Activated CD4-positive, alpha-beta T cell treated with anti-CD3 and anti-CD28 coated beads, Interleukin-2, amount 50 U/mL, for 24 hours (primary cell): ENCODE data around the gene STAB2.

ENCODE experiments used
- DNase-seq, 2 donors: peaks; one replicate each; pipeline ENCODE4 v3.0.0-alpha.2; 2020; ENCODE audit warnings: low read depth in 1 of 2, low spot score in 1 of 2

The STAB2 gene

GRCh38 chr12:103580026-103580425 is 7.0 kb upstream of the STAB2 start:
- no peak for DNase-seq

GRCh38 chr12:103583008-103583407 is 4.1 kb upstream of the STAB2 start:
- no peak for DNase-seq

- no peak for DNase-seq
These were observed 941 bp upstream of the STAB2 start for GRCh38 chr12:103586132-103586531.

- DNase-seq = no peak
These were observed 1.6 kb downstream of the STAB2 start for GRCh38 chr12:103588680-103589079.

GRCh38 chr12:103589517-103589916 is 2.4 kb downstream of the STAB2 start:
- no peak for DNase-seq

GRCh38 chr12:103590271-103590670 is 3.2 kb downstream of the STAB2 start:
- no peak for DNase-seq

DNA sequence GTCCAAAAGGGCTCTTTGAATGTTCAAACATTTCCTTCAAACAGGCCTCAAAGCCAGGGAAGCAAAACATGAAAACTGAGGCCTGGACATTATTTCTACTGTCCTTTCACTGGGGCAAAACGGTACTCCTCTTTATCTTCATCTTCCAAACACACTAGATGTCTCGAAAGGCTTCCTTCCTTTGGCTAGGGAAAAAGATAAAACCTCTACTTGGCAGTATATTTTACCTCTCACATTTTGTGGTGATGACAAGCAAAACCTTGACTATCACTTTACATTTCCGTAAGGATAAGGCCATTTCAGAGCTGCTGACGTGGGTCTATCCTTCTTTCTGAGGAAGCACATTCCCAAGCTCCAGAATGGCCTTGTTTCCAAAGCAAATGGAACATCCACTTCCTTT is 9.9 kb downstream of the STAB2 start:
- DNase-seq = no peak

DNA sequence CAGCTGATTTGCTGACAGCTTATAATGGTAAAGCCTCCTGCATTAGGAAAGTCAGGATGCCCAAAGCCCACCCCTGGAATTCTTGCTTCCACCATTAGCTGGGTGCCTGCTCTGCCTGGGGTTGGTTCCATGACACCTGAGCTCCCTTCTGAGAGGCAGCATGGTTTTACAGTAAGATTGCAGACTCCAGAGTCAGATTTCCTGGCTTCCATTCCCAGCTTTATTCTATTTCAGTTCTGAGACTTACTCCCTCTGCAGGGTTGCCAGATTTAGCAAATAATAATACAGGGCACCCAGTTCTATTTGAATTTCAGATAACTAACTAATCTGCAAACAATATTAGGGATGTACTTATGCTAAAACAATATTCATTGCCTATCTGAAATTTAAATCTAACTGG is 12.2 kb downstream of the STAB2 start:
- DNase-seq = no peak

DNA sequence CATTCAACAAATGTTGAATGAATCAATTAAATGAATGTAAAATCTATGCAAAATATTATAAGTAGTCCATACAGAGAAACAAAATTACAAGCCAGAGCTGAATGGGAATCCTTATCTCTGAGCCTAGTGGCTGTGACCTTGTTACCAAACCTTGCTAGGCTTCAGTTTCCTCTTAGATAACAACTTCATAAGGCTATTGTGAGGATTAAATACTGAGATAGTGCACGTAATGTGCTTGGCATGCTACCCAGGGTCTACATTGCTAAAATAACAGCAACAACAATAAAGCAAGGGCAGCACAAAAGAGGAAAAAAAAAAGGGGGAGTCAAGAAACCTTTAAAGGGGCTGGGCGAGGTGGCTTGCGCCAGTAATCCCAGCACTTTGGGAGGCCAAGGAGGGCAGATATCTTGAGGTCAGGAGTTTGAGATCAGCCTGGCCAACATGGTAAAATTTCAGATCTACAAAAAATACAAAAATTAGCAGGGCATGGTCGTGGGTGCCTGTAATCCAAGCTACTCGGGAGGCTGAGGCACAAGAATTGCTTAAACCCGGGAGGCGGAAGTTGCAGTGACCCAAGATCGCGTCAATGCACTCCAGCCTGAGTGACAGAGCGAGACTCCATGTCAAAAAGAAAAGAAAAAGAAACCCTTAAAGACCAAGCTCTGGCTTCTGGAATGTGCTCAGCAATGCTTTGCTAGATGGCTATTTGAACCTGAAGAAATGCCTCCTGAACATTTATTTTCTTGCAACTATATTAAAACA is 14.1 kb downstream of the STAB2 start:
- DNase-seq = no peak

DNA sequence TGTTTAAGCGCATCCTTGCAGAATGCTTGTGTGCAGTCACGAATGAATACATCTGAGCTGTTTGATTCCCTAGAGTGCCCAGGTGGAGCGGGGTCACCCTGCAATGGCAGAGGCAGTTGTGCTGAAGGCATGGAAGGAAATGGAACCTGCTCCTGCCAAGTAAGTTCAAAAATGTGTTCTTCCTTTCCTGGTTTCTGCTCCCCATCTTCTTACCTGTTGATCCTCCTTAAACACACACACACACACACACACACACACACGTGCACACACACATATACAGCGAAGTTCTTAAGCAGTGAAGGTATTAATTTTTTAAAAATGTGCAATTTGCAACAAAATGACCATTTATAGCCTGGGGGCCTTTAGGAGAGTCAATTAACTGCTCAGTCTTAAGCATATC is 33.3 kb downstream of the STAB2 start:
- DNase-seq = no peak

DNA sequence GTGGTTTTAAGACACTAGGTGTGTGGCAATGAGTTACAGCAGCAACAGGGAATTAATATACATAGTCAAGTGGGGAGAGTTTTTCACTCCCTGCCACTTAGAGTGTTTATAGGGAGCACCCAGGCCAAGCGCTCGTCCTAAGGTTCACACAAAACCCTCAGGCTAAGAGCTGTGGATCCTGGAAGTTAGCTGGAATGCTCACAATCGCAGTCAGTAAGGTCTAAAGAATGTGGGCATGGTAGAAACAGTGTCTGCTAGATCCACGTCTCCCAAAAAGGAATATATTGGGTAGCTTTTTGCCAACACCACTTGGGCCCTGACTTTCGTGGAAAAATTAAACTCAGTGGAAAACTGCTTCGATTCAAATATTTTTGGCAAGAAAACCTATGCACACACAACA is 36.6 kb downstream of the STAB2 start:
- no peak for DNase-seq

DNA sequence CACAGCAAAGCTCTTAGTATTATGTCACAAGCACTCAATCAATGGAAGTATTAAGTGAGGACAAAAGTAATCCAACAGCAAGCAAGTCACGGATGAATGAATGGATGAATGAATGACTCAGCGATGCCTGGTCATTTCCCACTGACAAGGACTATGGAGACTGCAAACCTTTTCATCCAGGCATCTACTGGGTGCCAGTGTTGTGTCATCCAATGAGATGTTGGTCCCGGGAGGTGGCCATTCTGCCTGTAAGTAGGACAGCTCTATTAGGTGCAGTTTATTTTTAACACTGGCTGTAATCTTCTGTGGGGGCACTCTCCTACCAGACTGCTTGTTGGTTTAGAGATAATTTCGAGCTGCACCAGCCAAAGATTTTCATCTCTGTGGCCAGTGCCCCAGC is 39.4 kb downstream of the STAB2 start:
- no peak for DNase-seq

DNA sequence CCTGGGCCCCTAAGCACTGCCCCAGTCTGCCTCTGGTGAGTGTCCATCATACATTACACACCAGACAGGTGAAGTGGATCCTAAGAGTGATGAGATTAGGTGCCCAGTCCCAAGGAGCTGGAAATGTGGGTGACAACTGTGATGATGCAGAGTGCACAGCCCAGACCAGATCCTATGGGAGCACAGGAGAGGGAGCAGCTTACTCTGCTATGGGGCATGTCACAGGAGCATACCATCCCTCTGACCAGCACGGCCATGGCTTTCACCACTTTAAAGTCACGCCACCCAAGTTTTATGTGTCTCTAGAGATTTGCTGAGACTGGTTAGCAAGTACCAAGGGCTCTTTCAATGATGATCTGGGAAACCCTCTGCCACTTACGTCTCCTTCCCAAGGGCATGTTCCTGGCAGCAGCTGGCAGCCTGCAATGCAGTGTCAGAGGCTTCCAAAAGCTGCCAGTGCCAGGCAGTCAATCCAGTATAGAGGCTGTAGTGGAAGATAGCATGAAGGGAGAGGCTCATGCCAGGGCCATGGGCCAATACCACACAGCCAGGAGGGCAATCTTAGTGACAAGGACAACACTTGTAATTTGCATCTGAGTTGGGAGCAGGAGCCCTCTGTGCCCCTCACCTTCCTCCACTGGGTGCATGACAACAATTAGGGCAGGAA is 40.2 kb downstream of the STAB2 start:
- no peak for DNase-seq

DNA sequence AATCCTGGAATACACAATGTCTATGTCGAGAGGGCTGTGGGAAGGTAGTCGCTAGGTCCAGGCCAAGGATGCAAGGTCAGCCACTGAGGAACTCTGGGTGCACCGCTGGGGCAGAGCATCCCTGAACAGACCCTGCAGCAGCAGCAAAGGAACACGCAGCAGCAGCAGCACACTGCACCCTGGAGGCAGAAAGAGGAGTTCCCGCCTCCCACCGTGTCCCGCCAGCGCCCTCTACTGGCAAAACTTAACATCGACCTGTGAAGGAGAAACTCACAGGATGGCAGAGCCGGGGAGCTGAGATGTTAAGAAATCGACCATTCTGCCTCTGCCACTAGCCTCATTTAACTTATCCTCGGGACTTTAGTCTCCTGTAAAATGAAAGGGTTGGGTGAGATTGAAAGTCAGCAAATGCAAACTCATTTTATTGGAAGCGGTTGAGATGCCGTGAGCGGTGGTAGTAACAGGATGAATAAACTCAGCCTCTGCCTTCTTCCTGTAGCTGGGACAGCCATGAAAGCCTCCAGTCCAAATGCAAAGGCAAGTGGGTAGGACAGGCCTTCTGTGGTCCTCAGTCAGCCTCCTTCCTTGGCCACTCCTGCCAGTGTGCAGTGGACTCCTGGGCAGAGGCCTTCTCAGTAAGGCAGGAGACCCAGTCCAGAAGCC is 45.6 kb downstream of the STAB2 start:
- DNase-seq = peak; percentile 4 to 5

DNA sequence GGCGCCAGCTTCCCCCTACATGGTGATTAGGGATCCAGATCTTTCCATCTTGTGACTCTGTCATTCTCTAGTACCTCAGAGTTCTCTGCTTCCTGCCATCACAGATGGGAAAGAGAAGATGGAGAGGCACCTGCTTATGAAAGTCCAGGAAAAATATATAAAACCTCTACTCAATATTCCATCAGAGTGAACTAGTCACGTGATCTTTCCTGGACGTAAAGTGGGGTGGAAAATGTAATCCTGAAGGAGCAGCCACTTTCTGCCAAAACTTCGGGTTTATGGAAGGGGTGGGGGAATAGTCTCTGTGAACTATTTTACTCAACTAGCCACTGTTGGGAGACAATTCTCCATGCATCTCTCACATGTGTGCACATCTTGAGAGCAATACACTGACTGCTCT is 47.7 kb downstream of the STAB2 start:
- no peak for DNase-seq

DNA sequence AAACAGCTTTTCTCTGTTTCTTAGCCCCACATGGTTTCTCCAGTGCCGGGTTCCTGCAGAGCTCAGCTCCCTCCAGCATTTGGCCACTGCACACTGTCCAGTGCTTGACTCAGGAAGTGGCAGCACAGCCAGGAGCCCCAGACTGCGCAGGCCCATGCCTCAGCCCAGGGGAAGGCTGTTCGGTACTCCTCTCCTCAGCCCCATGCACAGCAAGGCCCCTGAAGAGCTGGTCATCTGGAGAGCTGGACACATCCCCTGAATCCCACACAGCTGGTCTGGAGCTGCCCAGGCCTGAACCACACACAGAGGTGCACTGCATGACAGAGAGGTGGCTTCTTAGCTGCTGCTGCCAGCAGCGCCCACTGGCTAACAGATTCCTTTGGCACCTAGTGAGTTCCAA is 48.3 kb downstream of the STAB2 start:
- no peak for DNase-seq

- DNase-seq = no peak
These were observed 49.9 kb downstream of the STAB2 start for GRCh38 chr12:103637021-103637420.

GRCh38 chr12:103637429-103637828 is 50.4 kb downstream of the STAB2 start:
- DNase-seq = no peak

GRCh38 chr12:103639983-103640382 is 52.9 kb downstream of the STAB2 start:
- no peak for DNase-seq

DNA sequence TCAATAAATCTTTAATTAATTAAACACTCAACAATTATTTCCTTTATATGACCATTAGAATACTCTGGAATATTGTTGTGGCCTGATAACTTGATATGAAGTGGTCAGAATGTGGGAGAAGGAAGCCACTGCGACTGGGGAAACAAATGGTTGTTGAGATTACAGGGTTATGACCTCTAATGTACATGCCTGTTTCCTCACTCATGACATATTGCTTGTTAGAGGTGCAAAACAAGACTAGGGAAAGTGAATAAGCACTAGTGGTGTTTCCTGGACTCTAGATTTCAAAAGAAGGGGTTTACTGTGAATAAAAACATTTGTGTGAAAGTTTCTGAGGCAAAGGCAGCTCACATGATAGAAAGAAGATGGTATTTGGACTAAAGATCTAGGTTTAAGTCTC is 53.3 kb downstream of the STAB2 start:
- DNase-seq = no peak

DNA sequence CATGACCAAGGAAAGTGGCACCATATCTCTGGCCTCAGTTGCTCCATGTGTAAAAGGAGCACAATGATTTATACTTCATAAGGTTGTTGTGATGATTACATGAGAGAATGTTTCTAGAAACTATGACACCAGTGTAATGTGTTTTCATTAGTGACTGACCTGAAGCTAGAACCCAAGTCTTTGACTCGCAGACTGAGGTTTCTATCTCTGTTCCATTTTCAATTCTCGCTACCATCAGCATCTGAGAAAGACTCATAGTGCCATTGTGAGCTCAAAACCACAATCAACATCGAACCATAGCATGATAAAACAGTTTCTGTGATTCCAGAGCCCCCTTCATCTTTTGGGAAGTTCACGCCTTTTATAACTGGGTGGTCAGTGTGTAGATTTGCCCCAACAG is 53.8 kb downstream of the STAB2 start:
- no peak for DNase-seq

DNA sequence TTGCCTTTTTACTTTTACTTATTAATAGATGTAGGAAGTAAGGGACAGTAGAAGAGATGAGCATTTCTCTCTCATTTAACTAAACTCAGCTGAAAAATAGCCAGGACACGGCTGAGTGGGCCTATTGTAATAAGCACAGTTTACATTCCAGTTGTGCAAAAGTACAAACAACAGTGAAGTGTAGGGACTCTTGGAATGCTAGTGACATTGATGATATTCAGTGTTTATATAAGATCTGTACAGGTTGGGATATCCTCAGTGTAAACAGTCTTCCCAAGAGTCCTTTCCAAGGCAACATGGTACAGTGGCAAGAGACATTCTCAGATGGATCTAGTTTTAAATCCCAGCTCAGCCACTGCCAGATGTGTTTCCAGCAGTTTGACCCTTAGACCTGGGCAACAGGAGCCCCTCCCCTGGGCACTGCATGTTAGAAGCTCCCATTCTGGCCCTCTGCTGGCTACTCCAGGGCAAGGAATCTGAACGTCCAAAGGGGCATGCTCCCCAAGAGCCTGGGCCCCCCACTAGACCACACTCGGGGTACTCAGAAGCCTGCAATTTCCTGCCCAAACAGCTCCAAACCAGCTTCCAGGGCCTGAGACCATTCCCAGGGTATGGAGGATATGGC is 55.3 kb downstream of the STAB2 start:
- DNase-seq = no peak
